HTERT RPE-1 (cell line): ENCODE measurements around the gene HSPB6.
"Not testable (repeated sequence)": the region's sequence is repeated elsewhere in the genome, so short reads cannot be mapped to it uniquely, and the experiment has no call there.

Source experiments
- in situ Hi-C: fragments of 300-500 bp; cut with MboI; formaldehyde crosslinking; loops from 4 replicates; pipeline ENCODE4 v1.14.3; 2020; ENCODE audit warnings: low sequenced_read_pairs

HSPB6 gene

GRCh38 chr19:35786299-35787160, 29.7 kb upstream of the HSPB6 start:
- in situ Hi-C loops, result no loop called here

- in situ Hi-C loops, result no loop called here
These were observed 28.5 kb upstream of the HSPB6 start for GRCh38 chr19:35785339-35785627.

- in situ Hi-C loops, result no loop called here
These were observed 27.9 kb upstream of the HSPB6 start for GRCh38 chr19:35784503-35785338.

- in situ Hi-C loops, result no loop called here
These were observed 26.9 kb upstream of the HSPB6 start for GRCh38 chr19:35783469-35784434.

GRCh38 chr19:35782589-35782988, 25.8 kb upstream of the HSPB6 start:
- in situ Hi-C loops, result no loop called here

- in situ Hi-C loops, result no loop called here
These were observed 24.8 kb upstream of the HSPB6 start for GRCh38 chr19:35781650-35782049.

GRCh38 chr19:35780717-35781116, 23.9 kb upstream of the HSPB6 start:
- in situ Hi-C loops, result no loop called here

- in situ Hi-C loops, result no loop called here
These were observed 23.2 kb upstream of the HSPB6 start for GRCh38 chr19:35780058-35780457.

GRCh38 chr19:35779033-35779432, 22.2 kb upstream of the HSPB6 start:
- in situ Hi-C loops, result no loop called here

- in situ Hi-C loops, result no loop called here
These were observed 21.1 kb upstream of the HSPB6 start for GRCh38 chr19:35777961-35778360.

GRCh38 chr19:35777086-35777841, 20.4 kb upstream of the HSPB6 start:
- in situ Hi-C loops, result no loop called here

GRCh38 chr19:35776102-35776788, 19.4 kb upstream of the HSPB6 start:
- in situ Hi-C loops, result no loop called here

- in situ Hi-C loops, result no loop called here
These were observed 18.7 kb upstream of the HSPB6 start, which contains the start of gene ARHGAP33 for GRCh38 chr19:35775298-35776101. Gene ARHGAP33 (plus strand): TSS chr19:35775564. CDS start chr19:35775659, 95 bp downstream.

- in situ Hi-C loops, result no loop called here
These were observed 18.1 kb upstream of the HSPB6 start for GRCh38 chr19:35775046-35775297.

- in situ Hi-C loops, result no loop called here
These were observed 17.6 kb upstream of the HSPB6 start for GRCh38 chr19:35774274-35775045.

- in situ Hi-C loops, result no loop called here
These were observed 16.4 kb upstream of the HSPB6 start for GRCh38 chr19:35773020-35773806.

GRCh38 chr19:35772362-35772761, 15.5 kb upstream of the HSPB6 start:
- in situ Hi-C loops, result not testable (repeated sequence)

GRCh38 chr19:35768082-35768421, 11.2 kb upstream of the HSPB6 start:
- in situ Hi-C loops, result no loop called here
